HEK293 (cell line): Measurements from ENCODE around the gene PFDN1.
A peak's percentile ranks its signal among the peaks of the same experiment; 100 is the strongest.

ENCODE experiments used
- BCL11A ChIP-seq: fragments of 450-650 bp; formaldehyde crosslinking; IDR thresholded peaks from 2 replicates; pipeline ENCODE4 v1.5.1; 2016; ENCODE audit warnings: low read depth, missing biosample characterization, missing genetic modification characterization
- KLF10 ChIP-seq: fragments of 450-650 bp; IDR thresholded peaks from 2 replicates; pipeline ENCODE4 v1.5.1; 2018; ENCODE audit warnings: missing biosample characterization, mild to moderate bottlenecking, missing genetic modification characterization
- KLF8 ChIP-seq: fragments of 450-650 bp; formaldehyde crosslinking; IDR thresholded peaks from 2 replicates; pipeline ENCODE4 v1.5.1; 2016; ENCODE audit warnings: missing biosample characterization, missing genetic modification characterization
- SP2 ChIP-seq: fragments of 450-650 bp; formaldehyde crosslinking; IDR thresholded peaks from 2 replicates; pipeline ENCODE4 v1.5.1; 2016; ENCODE audit warnings: missing biosample characterization, missing genetic modification characterization
- SP3 ChIP-seq: fragments of 450-650 bp; formaldehyde crosslinking; IDR thresholded peaks from 2 replicates; pipeline ENCODE4 v1.5.1; 2016; ENCODE audit warnings: missing biosample characterization, missing genetic modification characterization
- WT1 ChIP-seq: fragments of 450-650 bp; formaldehyde crosslinking; IDR thresholded peaks from 2 replicates; pipeline ENCODE4 v1.5.1; 2016; ENCODE audit warnings: missing biosample characterization, missing genetic modification characterization
- YY2 ChIP-seq: fragments of 450-650 bp; formaldehyde crosslinking; IDR thresholded peaks from 2 replicates; pipeline ENCODE4 v1.5.1; 2016; ENCODE audit warnings: missing biosample characterization, missing genetic modification characterization
- ZNF10 ChIP-seq: fragments of 450-650 bp; formaldehyde crosslinking; IDR thresholded peaks from 2 replicates; pipeline ENCODE4 v1.5.1; 2017; ENCODE audit warnings: missing biosample characterization, missing genetic modification characterization
- ZNF146 ChIP-seq: fragments of 450-650 bp; formaldehyde crosslinking; IDR thresholded peaks from 2 replicates; pipeline ENCODE4 v1.5.1; 2016; ENCODE audit warnings: missing biosample characterization, missing genetic modification characterization
- ZNF214 ChIP-seq: fragments of 450-650 bp; formaldehyde crosslinking; IDR thresholded peaks from 2 replicates; pipeline ENCODE4 v1.5.1; 2017; ENCODE audit warnings: missing biosample characterization, mild to moderate bottlenecking, missing genetic modification characterization, borderline replicate concordance
- ZNF24 ChIP-seq: fragments of 450-650 bp; formaldehyde crosslinking; IDR thresholded peaks from 2 replicates; pipeline ENCODE4 v1.5.1; 2016; ENCODE audit warnings: missing biosample characterization, missing genetic modification characterization
- ZNF394 ChIP-seq: fragments of 450-650 bp; formaldehyde crosslinking; IDR thresholded peaks from 2 replicates; pipeline ENCODE4 v1.5.1; 2016; ENCODE audit warnings: missing biosample characterization, missing genetic modification characterization, mild to moderate bottlenecking, moderate library complexity, borderline replicate concordance
- ZNF426 ChIP-seq: fragments of 450-650 bp; formaldehyde crosslinking; IDR thresholded peaks from 2 replicates; pipeline ENCODE4 v1.5.1; 2017; ENCODE audit warnings: missing biosample characterization, missing genetic modification characterization, mild to moderate bottlenecking, inconsistent platforms, moderate library complexity
- ZNF501 ChIP-seq: fragments of 450-650 bp; formaldehyde crosslinking; IDR thresholded peaks from 2 replicates; pipeline ENCODE4 v1.5.1; 2016; ENCODE audit warnings: missing biosample characterization, missing genetic modification characterization
- ZNF548 ChIP-seq: fragments of 450-650 bp; formaldehyde crosslinking; IDR thresholded peaks from 2 replicates; pipeline ENCODE4 v1.5.1; 2016; ENCODE audit warnings: missing biosample characterization, missing genetic modification characterization
- ZNF621 ChIP-seq: fragments of 450-650 bp; formaldehyde crosslinking; IDR thresholded peaks from 2 replicates; pipeline ENCODE4 v1.5.1; 2017; ENCODE audit warnings: missing biosample characterization, missing genetic modification characterization
- ZNF701 ChIP-seq: fragments of 450-650 bp; formaldehyde crosslinking; IDR thresholded peaks from 2 replicates; pipeline ENCODE4 v1.5.1; 2016; ENCODE audit warnings: missing biosample characterization, missing genetic modification characterization
- ZNF837 ChIP-seq: fragments of 450-650 bp; formaldehyde crosslinking; IDR thresholded peaks from 2 replicates; pipeline ENCODE4 v1.5.1; 2016; ENCODE audit warnings: missing biosample characterization, missing genetic modification characterization
- TF ChIP-seq, protein P1 (sequence below): fragments of 450-650 bp; formaldehyde crosslinking; IDR thresholded peaks from 2 replicates; pipeline ENCODE4 v1.5.1; 2016; ENCODE audit warnings: missing biosample characterization, missing genetic modification characterization, borderline replicate concordance
- TF ChIP-seq, protein P2 (sequence below): fragments of 450-650 bp; formaldehyde crosslinking; IDR thresholded peaks from 2 replicates; pipeline ENCODE4 v1.5.1; 2016; ENCODE audit warnings: missing biosample characterization, missing genetic modification characterization, low read depth
- TF ChIP-seq, protein P3 (sequence below): fragments of 450-650 bp; formaldehyde crosslinking; IDR thresholded peaks from 2 replicates; pipeline ENCODE4 v1.5.1; 2016; ENCODE audit warnings: missing biosample characterization, missing genetic modification characterization
- TF ChIP-seq, protein P4 (sequence below): fragments of 450-650 bp; formaldehyde crosslinking; IDR thresholded peaks from 2 replicates; pipeline ENCODE4 v1.5.1; 2016; ENCODE audit warnings: missing biosample characterization, missing genetic modification characterization
- TF ChIP-seq, protein P5 (sequence below): fragments of 450-650 bp; formaldehyde crosslinking; IDR thresholded peaks from 2 replicates; pipeline ENCODE4 v1.5.1; 2016; ENCODE audit warnings: missing biosample characterization, missing genetic modification characterization
- TF ChIP-seq, protein P6 (sequence below): fragments of 450-650 bp; formaldehyde crosslinking; IDR thresholded peaks from 2 replicates; pipeline ENCODE4 v1.5.1; 2017; ENCODE audit warnings: missing biosample characterization, missing genetic modification characterization
- TF ChIP-seq, protein P7 (sequence below): sonication (generic); formaldehyde crosslinking; IDR thresholded peaks from 2 replicates; pipeline ENCODE4 v1.8.1; 2022; ENCODE audit warnings: mild to moderate bottlenecking, moderate library complexity, missing genetic modification reagents
- TF ChIP-seq, protein P8 (sequence below): fragments of 450-650 bp; formaldehyde crosslinking; IDR thresholded peaks from 2 replicates; pipeline ENCODE4 v1.5.1; 2016; ENCODE audit warnings: missing biosample characterization, missing genetic modification characterization

PFDN1 gene

DNA sequence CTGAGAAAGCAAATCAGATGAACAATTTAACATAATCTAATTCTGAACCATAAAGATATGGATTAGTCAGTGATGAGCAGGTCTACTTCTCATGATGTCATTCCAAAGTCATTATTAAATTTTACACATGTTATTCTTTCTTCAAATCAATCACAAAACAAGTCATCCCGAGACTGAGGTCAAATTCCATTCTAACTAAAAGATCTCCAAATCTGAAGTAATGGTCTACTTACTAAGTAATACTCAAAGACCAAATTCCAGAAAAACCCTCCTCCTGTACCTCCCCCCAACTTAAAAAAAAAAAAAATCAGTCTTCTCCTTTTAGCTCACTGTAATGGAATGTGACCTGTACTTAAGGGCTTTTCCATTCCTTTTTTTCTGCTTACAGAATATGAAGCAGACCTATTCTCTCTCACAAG lies 4.7 kb downstream of the PFDN1 start (continued):
- 0 out of 2 replicates have a peak, but pooled peaks have one; percentile 14 for TF ChIP-seq ZNF146 (tag by site-specific recombination)
- TF ChIP-seq ZNF426 (tag by site-specific recombination): no peak; the same call in 1 of the 2 replicates
- TF ChIP-seq SP2 (tag by site-specific recombination): 0 out of 2 replicates have a peak, but pooled peaks have one; percentile 15
- no peak for TF ChIP-seq ZNF24
- TF ChIP-seq, protein P1, sequence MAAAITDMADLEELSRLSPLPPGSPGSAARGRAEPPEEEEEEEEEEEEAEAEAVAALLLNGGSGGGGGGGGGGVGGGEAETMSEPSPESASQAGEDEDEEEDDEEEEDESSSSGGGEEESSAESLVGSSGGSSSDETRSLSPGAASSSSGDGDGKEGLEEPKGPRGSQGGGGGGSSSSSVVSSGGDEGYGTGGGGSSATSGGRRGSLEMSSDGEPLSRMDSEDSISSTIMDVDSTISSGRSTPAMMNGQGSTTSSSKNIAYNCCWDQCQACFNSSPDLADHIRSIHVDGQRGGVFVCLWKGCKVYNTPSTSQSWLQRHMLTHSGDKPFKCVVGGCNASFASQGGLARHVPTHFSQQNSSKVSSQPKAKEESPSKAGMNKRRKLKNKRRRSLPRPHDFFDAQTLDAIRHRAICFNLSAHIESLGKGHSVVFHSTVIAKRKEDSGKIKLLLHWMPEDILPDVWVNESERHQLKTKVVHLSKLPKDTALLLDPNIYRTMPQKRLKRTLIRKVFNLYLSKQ (tag by site-specific recombination): no peak
- TF ChIP-seq ZNF501 (tag by site-specific recombination): no peak
- TF ChIP-seq ZNF837 (tag by site-specific recombination): no peak
- TF ChIP-seq, protein P2, sequence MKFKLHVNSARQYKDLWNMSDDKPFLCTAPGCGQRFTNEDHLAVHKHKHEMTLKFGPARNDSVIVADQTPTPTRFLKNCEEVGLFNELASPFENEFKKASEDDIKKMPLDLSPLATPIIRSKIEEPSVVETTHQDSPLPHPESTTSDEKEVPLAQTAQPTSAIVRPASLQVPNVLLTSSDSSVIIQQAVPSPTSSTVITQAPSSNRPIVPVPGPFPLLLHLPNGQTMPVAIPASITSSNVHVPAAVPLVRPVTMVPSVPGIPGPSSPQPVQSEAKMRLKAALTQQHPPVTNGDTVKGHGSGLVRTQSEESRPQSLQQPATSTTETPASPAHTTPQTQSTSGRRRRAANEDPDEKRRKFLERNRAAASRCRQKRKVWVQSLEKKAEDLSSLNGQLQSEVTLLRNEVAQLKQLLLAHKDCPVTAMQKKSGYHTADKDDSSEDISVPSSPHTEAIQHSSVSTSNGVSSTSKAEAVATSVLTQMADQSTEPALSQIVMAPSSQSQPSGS: peak; percentile 91
- TF ChIP-seq, protein P3, sequence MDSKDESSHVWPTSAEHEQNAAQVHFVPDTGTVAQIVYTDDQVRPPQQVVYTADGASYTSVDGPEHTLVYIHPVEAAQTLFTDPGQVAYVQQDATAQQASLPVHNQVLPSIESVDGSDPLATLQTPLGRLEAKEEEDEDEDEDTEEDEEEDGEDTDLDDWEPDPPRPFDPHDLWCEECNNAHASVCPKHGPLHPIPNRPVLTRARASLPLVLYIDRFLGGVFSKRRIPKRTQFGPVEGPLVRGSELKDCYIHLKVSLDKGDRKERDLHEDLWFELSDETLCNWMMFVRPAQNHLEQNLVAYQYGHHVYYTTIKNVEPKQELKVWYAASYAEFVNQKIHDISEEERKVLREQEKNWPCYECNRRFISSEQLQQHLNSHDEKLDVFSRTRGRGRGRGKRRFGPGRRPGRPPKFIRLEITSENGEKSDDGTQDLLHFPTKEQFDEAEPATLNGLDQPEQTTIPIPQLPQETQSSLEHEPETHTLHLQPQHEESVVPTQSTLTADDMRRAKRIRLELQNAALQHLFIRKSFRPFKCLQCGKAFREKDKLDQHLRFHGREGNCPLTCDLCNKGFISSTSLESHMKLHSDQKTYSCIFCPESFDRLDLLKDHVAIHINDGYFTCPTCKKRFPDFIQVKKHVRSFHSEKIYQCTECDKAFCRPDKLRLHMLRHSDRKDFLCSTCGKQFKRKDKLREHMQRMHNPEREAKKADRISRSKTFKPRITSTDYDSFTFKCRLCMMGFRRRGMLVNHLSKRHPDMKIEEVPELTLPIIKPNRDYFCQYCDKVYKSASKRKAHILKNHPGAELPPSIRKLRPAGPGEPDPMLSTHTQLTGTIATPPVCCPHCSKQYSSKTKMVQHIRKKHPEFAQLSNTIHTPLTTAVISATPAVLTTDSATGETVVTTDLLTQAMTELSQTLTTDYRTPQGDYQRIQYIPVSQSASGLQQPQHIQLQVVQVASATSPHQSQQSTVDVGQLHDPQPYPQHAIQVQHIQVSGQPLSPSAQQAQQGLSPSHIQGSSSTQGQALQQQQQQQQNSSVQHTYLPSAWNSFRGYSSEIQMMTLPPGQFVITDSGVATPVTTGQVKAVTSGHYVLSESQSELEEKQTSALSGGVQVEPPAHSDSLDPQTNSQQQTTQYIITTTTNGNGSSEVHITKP (tag by site-specific recombination): 0 out of 2 replicates have a peak, but pooled peaks have one; percentile 24
- 0 out of 2 replicates have a peak, but pooled peaks have one; percentile 24 for TF ChIP-seq BCL11A
- TF ChIP-seq, protein P4, sequence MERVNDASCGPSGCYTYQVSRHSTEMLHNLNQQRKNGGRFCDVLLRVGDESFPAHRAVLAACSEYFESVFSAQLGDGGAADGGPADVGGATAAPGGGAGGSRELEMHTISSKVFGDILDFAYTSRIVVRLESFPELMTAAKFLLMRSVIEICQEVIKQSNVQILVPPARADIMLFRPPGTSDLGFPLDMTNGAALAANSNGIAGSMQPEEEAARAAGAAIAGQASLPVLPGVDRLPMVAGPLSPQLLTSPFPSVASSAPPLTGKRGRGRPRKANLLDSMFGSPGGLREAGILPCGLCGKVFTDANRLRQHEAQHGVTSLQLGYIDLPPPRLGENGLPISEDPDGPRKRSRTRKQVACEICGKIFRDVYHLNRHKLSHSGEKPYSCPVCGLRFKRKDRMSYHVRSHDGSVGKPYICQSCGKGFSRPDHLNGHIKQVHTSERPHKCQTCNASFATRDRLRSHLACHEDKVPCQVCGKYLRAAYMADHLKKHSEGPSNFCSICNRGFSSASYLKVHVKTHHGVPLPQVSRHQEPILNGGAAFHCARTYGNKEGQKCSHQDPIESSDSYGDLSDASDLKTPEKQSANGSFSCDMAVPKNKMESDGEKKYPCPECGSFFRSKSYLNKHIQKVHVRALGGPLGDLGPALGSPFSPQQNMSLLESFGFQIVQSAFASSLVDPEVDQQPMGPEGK (tag by site-specific recombination): peak; percentile 37; the same call in 1 of the 2 replicates
- TF ChIP-seq ZNF621: no peak
- peak; percentile 43 for TF ChIP-seq KLF10
- no peak for TF ChIP-seq ZNF214 (tag by site-specific recombination)
- TF ChIP-seq, protein P5, sequence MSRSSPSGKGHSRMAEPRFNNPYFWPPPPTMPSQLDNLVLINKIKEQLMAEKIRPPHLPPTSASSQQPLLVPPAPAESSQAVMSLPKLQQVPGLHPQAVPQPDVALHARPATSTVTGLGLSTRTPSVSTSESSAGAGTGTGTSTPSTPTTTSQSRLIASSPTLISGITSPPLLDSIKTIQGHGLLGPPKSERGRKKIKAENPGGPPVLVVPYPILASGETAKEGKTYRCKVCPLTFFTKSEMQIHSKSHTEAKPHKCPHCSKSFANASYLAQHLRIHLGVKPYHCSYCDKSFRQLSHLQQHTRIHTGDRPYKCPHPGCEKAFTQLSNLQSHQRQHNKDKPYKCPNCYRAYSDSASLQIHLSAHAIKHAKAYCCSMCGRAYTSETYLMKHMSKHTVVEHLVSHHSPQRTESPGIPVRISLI (tag by site-specific recombination): peak; percentile 97
- peak; percentile 54 for TF ChIP-seq SP3
- 0 out of 2 replicates have a peak, but pooled peaks have one; percentile 22 for TF ChIP-seq ZNF394 (tag by site-specific recombination)
- TF ChIP-seq, protein P6, sequence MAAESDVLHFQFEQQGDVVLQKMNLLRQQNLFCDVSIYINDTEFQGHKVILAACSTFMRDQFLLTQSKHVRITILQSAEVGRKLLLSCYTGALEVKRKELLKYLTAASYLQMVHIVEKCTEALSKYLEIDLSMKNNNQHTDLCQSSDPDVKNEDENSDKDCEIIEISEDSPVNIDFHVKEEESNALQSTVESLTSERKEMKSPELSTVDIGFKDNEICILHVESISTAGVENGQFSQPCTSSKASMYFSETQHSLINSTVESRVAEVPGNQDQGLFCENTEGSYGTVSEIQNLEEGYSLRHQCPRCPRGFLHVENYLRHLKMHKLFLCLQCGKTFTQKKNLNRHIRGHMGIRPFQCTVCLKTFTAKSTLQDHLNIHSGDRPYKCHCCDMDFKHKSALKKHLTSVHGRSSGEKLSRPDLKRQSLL (tag by site-specific recombination): no peak
- 0 out of 2 replicates have a peak, but pooled peaks have one; percentile 33 for TF ChIP-seq WT1 (tag by site-specific recombination)
- peak; percentile 55; the same call in 1 of the 2 replicates for TF ChIP-seq KLF8 (tag by site-specific recombination)
- TF ChIP-seq YY2: no peak
- TF ChIP-seq ZNF10 (tag by site-specific recombination): no peak
- TF ChIP-seq ZNF701 (tag by site-specific recombination): no peak
- no peak for TF ChIP-seq ZNF548 (tag by site-specific recombination)
- TF ChIP-seq, protein P7, sequence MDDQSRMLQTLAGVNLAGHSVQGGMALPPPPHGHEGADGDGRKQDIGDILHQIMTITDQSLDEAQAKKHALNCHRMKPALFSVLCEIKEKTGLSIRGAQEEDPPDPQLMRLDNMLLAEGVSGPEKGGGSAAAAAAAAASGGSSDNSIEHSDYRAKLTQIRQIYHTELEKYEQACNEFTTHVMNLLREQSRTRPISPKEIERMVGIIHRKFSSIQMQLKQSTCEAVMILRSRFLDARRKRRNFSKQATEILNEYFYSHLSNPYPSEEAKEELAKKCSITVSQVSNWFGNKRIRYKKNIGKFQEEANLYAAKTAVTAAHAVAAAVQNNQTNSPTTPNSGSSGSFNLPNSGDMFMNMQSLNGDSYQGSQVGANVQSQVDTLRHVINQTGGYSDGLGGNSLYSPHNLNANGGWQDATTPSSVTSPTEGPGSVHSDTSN (CRISPR knock-in tag): no peak
- TF ChIP-seq, protein P8, sequence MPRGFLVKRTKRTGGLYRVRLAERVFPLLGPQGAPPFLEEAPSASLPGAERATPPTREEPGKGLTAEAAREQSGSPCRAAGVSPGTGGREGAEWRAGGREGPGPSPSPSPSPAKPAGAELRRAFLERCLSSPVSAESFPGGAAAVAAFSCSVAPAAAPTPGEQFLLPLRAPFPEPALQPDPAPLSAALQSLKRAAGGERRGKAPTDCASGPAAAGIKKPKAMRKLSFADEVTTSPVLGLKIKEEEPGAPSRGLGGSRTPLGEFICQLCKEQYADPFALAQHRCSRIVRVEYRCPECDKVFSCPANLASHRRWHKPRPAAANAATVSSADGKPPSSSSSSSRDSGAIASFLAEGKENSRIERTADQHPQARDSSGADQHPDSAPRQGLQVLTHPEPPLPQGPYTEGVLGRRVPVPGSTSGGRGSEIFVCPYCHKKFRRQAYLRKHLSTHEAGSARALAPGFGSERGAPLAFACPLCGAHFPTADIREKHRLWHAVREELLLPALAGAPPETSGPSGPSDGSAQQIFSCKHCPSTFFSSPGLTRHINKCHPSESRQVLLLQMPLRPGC: peak; percentile 86
